OCI-LY1 (cell line): ENCODE measurements around the gene OR6K6.

ENCODE experiments used
- CTCF ChIP-seq: fragments of 200-600 bp; sonication (generic), shearing (Covaris generic); IDR thresholded peaks from 2 replicates; pipeline ENCODE4 v1.5.1; 2017; ENCODE audit warnings: mild to moderate bottlenecking, antibody characterized with exemption, low read length, moderate library complexity, mixed read lengths
- EZH2 ChIP-seq: fragments of 200-600 bp; sonication (generic), shearing (Covaris generic); IDR thresholded peaks from 2 replicates; pipeline ENCODE4 v1.8.0; 2017; ENCODE audit warnings: borderline replicate concordance, mixed run types, mild to moderate bottlenecking, antibody characterized with exemption, low read length, moderate library complexity, mixed read lengths

GRCh38 chr1:158716335-158716734 is 38.2 kb upstream of the OR6K6 start:
- TF ChIP-seq CTCF: no peak
- TF ChIP-seq EZH2: no peak
